A549 (cell line): ENCODE data around the gene SUN2. TPM values are rescaled to one million over a fixed set of nuclear protein-coding genes. Genes with fewer than 3 reads are reported as not detected.

Experiments used
- ATAC-seq, 2 experiments: fragments of 200-7000 bp in 1 of 2; fragments of >200 bp in 1 of 2; cut with Nextera tagmentation in 1 of 2; cut with Tn5 transposase in 1 of 2; 3 replicates each; pipeline versions ENCODE4 v1.8.0 to v1.9.1; 2018 to 2020; ENCODE audit warnings: mild to moderate bottlenecking in 1 of 2, moderate library complexity in 1 of 2
- CTCF ChIA-PET: fragments of 300-600 bp; sonication (Branson Sonifier 250); formaldehyde crosslinking; extraction: SDS; loops from one replicate; lab custom pipeline; 2021; ENCODE audit warnings: antibody characterized with exemption, inconsistent platforms; lab: Yijun Ruan, JAX
- POLR2A ChIA-PET: fragments of 350-600 bp; formaldehyde crosslinking; extraction: SDS; loops from one replicate; lab custom pipeline; 2021; ENCODE audit warnings: antibody characterized with exemption, inconsistent platforms; lab: Yijun Ruan, JAX
- DNase-seq, 2 experiments: peaks; one replicate each; pipeline versions ENCODE4 v3.0.0 to v3.0.0-alpha.2; 2011 to 2016; ENCODE audit warnings: low read depth in 1 of 2, low spot score in 1 of 2
- FAIRE-seq: peaks from 2 replicates; lab custom pipeline; 2011; peaks lifted over from hg19 to GRCh38; lab: Jason Lieb, UNC
- H3K27ac ChIP-seq, 2 experiments: fragments of >200 bp; sonication (Bioruptor Twin); formaldehyde crosslinking; 3 replicates each; pipeline ENCODE4 v1.5.1; 2016 to 2017
- H3K4me1 ChIP-seq: fragments of >200 bp; sonication (Bioruptor Twin); formaldehyde crosslinking; 3 replicates; pipeline ENCODE4 v1.6.1; 2016
- H3K4me2 ChIP-seq: fragments of >200 bp; sonication (Bioruptor Twin); formaldehyde crosslinking; 3 replicates; pipeline ENCODE4 v1.6.1; 2016
- H3K4me3 ChIP-seq: fragments of >200 bp; sonication (Bioruptor Twin); formaldehyde crosslinking; 3 replicates; pipeline ENCODE4 v1.5.1; 2016
- H3K9me3 ChIP-seq: fragments of >200 bp; sonication (Bioruptor Twin); formaldehyde crosslinking; 3 replicates; pipeline ENCODE4 v1.6.1; 2016
- CBX2 ChIP-seq: fragments of 200-600 bp; sonication (generic); IDR thresholded peaks from 2 replicates; pipeline ENCODE4 v1.6.1; 2016; ENCODE audit warnings: low read depth, mild to moderate bottlenecking, borderline replicate concordance
- CBX8 ChIP-seq: fragments of 200-600 bp; sonication (generic); IDR thresholded peaks from 2 replicates; pipeline ENCODE4 v1.6.1; 2016
- CEBPB ChIP-seq, 2 experiments: fragments of >200 bp in 1 of 2; sonication (Bioruptor Twin) in 1 of 2; formaldehyde crosslinking in 1 of 2; IDR thresholded peaks; 2 replicates each; pipeline ENCODE4 v1.6.1; 2012 to 2016
- CHD4 ChIP-seq: fragments of 200-600 bp; sonication (generic); IDR thresholded peaks from 2 replicates; pipeline ENCODE4 v1.6.1; 2016; ENCODE audit warnings: antibody characterized with exemption, mild to moderate bottlenecking, borderline replicate concordance
- EHMT2 ChIP-seq: fragments of 200-600 bp; sonication (generic); IDR thresholded peaks from 2 replicates; pipeline ENCODE4 v1.6.1; 2016; ENCODE audit warnings: antibody characterized with exemption, low read depth, mild to moderate bottlenecking, moderate library complexity
- ESRRA ChIP-seq: fragments of 150-350 bp; IDR thresholded peaks from 2 replicates; pipeline ENCODE4 v1.6.1; 2014; ENCODE audit warnings: mild to moderate bottlenecking, low read length, borderline replicate concordance
- GATA3 ChIP-seq: IDR thresholded peaks from 2 replicates; pipeline ENCODE4 v1.6.1; 2012; ENCODE audit warnings: borderline replicate concordance
- HEYL ChIP-seq: fragments of 250-450 bp; sonication (Bioruptor Pico); IDR thresholded peaks from 2 replicates; pipeline ENCODE4 v1.8.0; 2021; ENCODE audit warnings: mild to moderate bottlenecking, moderate library complexity
- JUN ChIP-seq, 2 experiments: fragments of >200 bp; sonication (Bioruptor Twin); formaldehyde crosslinking; IDR thresholded peaks; 2 replicates in 1 of 2; 3 replicates in 1 of 2; pipeline ENCODE4 v1.6.1; 2016 to 2017
- KDM5A ChIP-seq: fragments of 200-600 bp; sonication (generic); IDR thresholded peaks from 2 replicates; pipeline ENCODE4 v1.6.1; 2016; ENCODE audit warnings: antibody characterized with exemption, mild to moderate bottlenecking
- MAZ ChIP-seq: fragments of 150-350 bp; IDR thresholded peaks from 2 replicates; pipeline ENCODE4 v1.6.1; 2014; ENCODE audit warnings: antibody characterized with exemption, low read depth, low read length, borderline replicate concordance
- MYC ChIP-seq: IDR thresholded peaks from 2 replicates; pipeline ENCODE4 v1.6.1; 2012; ENCODE audit warnings: mild to moderate bottlenecking, inconsistent platforms, low read length, improper control_type of control experiment, borderline replicate concordance
- NR3C1 ChIP-seq: fragments of >200 bp; sonication (Bioruptor Twin); formaldehyde crosslinking; IDR thresholded peaks from 3 replicates; pipeline ENCODE4 v1.6.1; 2017
- PHF8 ChIP-seq: fragments of 200-600 bp; sonication (generic); IDR thresholded peaks from 2 replicates; pipeline ENCODE4 v1.6.1; 2016; ENCODE audit warnings: low read depth, mild to moderate bottlenecking, antibody characterized with exemption, moderate library complexity, borderline replicate concordance
- RARB ChIP-seq: fragments of 250-450 bp; sonication (Bioruptor Pico); IDR thresholded peaks from 2 replicates; pipeline ENCODE4 v1.8.0; 2021; ENCODE audit warnings: mild to moderate bottlenecking, moderate library complexity
- RNF2 ChIP-seq: fragments of 200-600 bp; sonication (generic); IDR thresholded peaks from 2 replicates; pipeline ENCODE4 v1.6.1; 2016; ENCODE audit warnings: low read depth, mild to moderate bottlenecking, antibody characterized with exemption, moderate library complexity, borderline replicate concordance
- SMC3 ChIP-seq: fragments of >200 bp; sonication (Bioruptor Twin); formaldehyde crosslinking; IDR thresholded peaks from 3 replicates; pipeline ENCODE4 v1.6.1; 2018; ENCODE audit warnings: inconsistent platforms
- SREBF2 ChIP-seq: fragments of 450-650 bp; IDR thresholded peaks from 2 replicates; pipeline ENCODE4 v1.6.1; 2014; ENCODE audit warnings: mild to moderate bottlenecking, moderate library complexity
- ZC3H11A ChIP-seq: fragments of 450-650 bp; IDR thresholded peaks from 2 replicates; pipeline ENCODE4 v1.6.1; 2014; ENCODE audit warnings: antibody characterized with exemption, mild to moderate bottlenecking
- ZFP36 ChIP-seq: fragments of 450-650 bp; IDR thresholded peaks from 2 replicates; pipeline ENCODE4 v1.6.1; 2014; ENCODE audit warnings: borderline replicate concordance; ENCODE audit not compliant: partially characterized antibody
- ZNF302 ChIP-seq: fragments of 250-450 bp; sonication (Bioruptor Pico); IDR thresholded peaks from 2 replicates; pipeline ENCODE4 v1.9.0; 2021; ENCODE audit warnings: inconsistent platforms, mild to moderate bottlenecking, moderate library complexity
- WGBS: methylation state at CpG from one replicate; pipeline ENCODE4 v1.1.6; 2017; ENCODE audit errors: missing lambda C conversion rate; 5-methylcytosine and 5-hydroxymethylcytosine counted together
- polyA plus RNA-seq, 4 experiments: library from polyadenylated mRNA; depleted of rRNA in 3 of 4; stranded (reverse); fragments of >200 nt; fragmentation: RNase III in 1 of 4; extraction: RNeasy Plus Mini Kit Qiagen cat#74134 plus additional on column Dnase treatment in 1 of 4; gene quantifications; 2 replicates in 3 of 4; 3 replicates in 1 of 4; pipeline ENCODE4 v1.2.3, GENCODE V29; 2011 to 2017
- TF ChIP-seq, protein P1 (sequence below): IDR thresholded peaks from 2 replicates; pipeline ENCODE4 v1.6.1; 2012
- TF ChIP-seq, protein P2 (sequence below): IDR thresholded peaks from 2 replicates; pipeline ENCODE4 v1.6.1; 2012; ENCODE audit warnings: low read depth, borderline replicate concordance
- TF ChIP-seq, protein P3 (sequence below): fragments of 450-650 bp; IDR thresholded peaks from 2 replicates; pipeline ENCODE4 v1.6.1; 2014; ENCODE audit warnings: antibody characterized with exemption

SUN2 gene
- polyA plus RNA-seq, 2 of the 4 experiments (the other 2 are of a cell fraction) = 12.6 to 24.0 TPM

DNA sequence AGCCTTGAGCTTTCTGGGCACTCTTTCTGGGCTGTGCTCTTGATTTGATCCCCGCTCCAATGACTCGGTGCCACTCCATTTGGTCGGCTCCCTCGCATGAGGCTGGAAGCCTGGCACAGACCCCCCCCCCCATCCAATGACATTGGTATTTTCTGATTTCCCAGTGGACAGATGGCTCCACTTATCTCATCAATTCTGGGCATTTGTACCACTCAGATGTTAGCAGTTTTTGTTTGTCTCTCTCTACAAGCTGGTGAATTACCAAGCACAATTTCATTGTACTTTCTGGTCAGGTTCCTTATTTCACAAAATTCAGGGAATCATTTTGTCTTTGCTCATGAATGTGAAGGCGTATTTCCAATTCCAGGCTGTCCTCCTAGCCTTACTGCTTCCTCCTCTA is 29.1 kb upstream of the SUN2 start:
- no peak overlapping the region for H3K27ac ChIP-seq
- CTCF ChIA-PET = interaction anchor here (0.7 to 6.0 kb wide), 4 partner anchors 10 to 43 kb away, joined by 3 to 45 read pairs (median 6); no protein-coding TSS in a partner anchor
- FAIRE-seq = no peak
- DNase-seq = no peak
- H3K4me3 ChIP-seq = no peak overlapping the region
- H3K4me2 ChIP-seq = no peak overlapping the region
- peaks cover 14% of the 10 kb centered on the region for H3K4me1 ChIP-seq
- no peak for ATAC-seq
- WGBS = 83% methylated on average over 5 of the region's 5 CpGs
- POLR2A ChIA-PET = no interaction called here
- TF ChIP-seq MYC (no peak), SREBF2 (no peak), CBX8 (no peak), RNF2 (no peak), ZC3H11A (no peak), JUN (IDR thresholded peaks at IDR 0.05) (no peak), KDM5A (no peak), ZFP36 (no peak), ZNF302 (CRISPR knock-in tag) (no peak), EHMT2 (no peak), SMC3 (no peak), NR3C1 (no peak), ESRRA (no peak)
- TF ChIP-seq, protein P1, sequence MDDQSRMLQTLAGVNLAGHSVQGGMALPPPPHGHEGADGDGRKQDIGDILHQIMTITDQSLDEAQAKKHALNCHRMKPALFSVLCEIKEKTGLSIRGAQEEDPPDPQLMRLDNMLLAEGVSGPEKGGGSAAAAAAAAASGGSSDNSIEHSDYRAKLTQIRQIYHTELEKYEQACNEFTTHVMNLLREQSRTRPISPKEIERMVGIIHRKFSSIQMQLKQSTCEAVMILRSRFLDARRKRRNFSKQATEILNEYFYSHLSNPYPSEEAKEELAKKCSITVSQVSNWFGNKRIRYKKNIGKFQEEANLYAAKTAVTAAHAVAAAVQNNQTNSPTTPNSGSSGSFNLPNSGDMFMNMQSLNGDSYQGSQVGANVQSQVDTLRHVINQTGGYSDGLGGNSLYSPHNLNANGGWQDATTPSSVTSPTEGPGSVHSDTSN = no peak
- TF ChIP-seq, protein P2, sequence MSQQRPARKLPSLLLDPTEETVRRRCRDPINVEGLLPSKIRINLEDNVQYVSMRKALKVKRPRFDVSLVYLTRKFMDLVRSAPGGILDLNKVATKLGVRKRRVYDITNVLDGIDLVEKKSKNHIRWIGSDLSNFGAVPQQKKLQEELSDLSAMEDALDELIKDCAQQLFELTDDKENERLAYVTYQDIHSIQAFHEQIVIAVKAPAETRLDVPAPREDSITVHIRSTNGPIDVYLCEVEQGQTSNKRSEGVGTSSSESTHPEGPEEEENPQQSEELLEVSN = no peak
- TF ChIP-seq, protein P3, sequence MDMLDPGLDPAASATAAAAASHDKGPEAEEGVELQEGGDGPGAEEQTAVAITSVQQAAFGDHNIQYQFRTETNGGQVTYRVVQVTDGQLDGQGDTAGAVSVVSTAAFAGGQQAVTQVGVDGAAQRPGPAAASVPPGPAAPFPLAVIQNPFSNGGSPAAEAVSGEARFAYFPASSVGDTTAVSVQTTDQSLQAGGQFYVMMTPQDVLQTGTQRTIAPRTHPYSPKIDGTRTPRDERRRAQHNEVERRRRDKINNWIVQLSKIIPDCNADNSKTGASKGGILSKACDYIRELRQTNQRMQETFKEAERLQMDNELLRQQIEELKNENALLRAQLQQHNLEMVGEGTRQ = no peak
- no peaks in the 10 kb centered on the region for H3K9me3 ChIP-seq

DNA sequence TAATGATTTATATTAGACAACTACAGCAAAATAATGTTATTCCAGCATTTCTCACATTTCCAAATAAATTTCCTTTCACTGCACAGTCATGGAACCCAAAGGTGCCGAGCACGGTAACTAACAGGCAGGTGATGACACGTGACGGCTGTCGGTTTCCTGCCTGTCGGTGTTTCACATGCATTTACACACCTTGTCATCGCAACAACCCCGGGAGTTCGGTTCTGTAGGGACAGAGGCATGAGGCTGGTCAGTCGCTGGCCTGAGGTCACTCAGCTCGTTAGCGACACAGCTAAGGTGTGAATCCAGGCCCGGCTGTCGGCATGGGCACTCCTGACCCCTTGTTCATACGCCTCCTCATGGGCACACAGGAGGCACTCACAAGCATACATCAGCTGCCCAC is 28.2 kb upstream of the SUN2 start:
- no peaks in the 10 kb centered on the region for H3K9me3 ChIP-seq
- no peak overlapping the region for H3K4me2 ChIP-seq
- no peak overlapping the region for H3K4me3 ChIP-seq
- FAIRE-seq (no peak), DNase-seq (no peak)
- POLR2A ChIA-PET = no interaction called here
- WGBS = 95% methylated on average over 15 of the region's 15 CpGs
- CTCF ChIA-PET = interaction anchor here (1.7 to 6.0 kb wide), 3 partner anchors 15 to 28 kb away, joined by 4 to 45 read pairs (median 8); partner anchors contain the start of gene SUN2
- TF ChIP-seq MAZ = no peak
- no peak for TF ChIP-seq CHD4
- TF ChIP-seq PHF8 = no peak
- TF ChIP-seq SREBF2 = no peak
- no peak for TF ChIP-seq ZC3H11A
- TF ChIP-seq CEBPB (IDR thresholded peaks at IDR 0.05) = no peak
- TF ChIP-seq RARB (CRISPR knock-in tag) = no peak
- TF ChIP-seq GATA3 = no peak
- no peak for TF ChIP-seq HEYL (CRISPR knock-in tag)
- TF ChIP-seq, protein P3 = no peak
- TF ChIP-seq CBX2 = no peak
- TF ChIP-seq, all 56 proteins: peak for 0
- ATAC-seq = no peak
- H3K4me1 ChIP-seq = peaks cover 13% of the 10 kb centered on the region
- no peak overlapping the region for H3K27ac ChIP-seq
